ENCODE measurements around the gene PLPPR1.

DNA sequence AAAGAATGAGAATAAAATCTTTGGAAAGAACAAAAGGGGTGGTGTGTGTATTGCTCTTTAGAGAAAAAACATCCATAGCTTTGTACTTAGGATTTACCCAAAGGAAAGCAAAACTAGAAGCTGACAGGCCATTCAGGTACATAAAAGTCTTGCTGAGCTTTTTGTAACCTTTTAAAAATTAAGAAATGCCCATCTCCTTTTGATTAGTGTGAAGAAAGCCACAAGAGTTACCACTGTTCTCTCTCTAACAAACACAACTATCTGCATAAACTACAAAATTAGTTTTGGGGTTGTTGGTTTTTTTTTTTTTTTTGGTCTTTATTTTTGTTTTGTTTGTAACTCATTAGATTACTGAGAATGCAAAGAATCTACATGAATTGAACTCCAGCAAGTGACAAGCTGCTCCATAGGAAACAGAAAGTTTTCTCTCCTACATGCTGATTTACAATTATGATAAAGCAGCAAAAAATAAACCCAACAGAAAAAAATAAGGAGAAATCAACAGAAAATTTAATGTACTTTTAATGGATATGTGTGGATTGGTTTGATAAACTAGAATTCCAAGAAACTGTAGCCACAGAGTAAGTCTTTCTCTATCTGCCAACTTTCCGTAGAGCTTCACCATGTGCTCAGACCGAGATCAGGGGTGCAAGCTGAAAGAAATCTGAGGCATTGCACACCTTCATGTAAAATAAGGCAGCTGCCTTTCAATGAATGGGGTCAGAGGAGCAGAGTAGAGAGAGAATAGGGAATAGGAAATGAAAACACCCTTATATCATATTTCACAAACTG lies 344.0 kb downstream of the PLPPR1 start:
- TF ChIP-seq CTCF (IDR thresholded peaks at IDR 0.05) = no peak
- TF ChIP-seq POLR2A (IDR thresholded peaks at IDR 0.05) = no peak
- TF ChIP-seq EP300 (IDR thresholded peaks at IDR 0.05) = no peak
